Ishikawa (cell line): ENCODE results near the gene DIP2B.
A peak's percentile ranks its signal among the peaks of the same experiment; 100 is the strongest.

ENCODE experiments used
- CEBPB ChIP-seq: IDR thresholded peaks from 2 replicates; pipeline ENCODE4 v1.6.1; 2012
- CREB1 ChIP-seq: IDR thresholded peaks from 2 replicates; pipeline ENCODE4 v1.6.1; 2012; ENCODE audit warnings: low read depth
- EGR1 ChIP-seq: IDR thresholded peaks from 2 replicates; pipeline ENCODE4 v1.6.1; 2012
- EP300 ChIP-seq: IDR thresholded peaks from 2 replicates; pipeline ENCODE4 v1.6.1; 2012; ENCODE audit warnings: borderline replicate concordance
- FOXM1 ChIP-seq: IDR thresholded peaks from 2 replicates; pipeline ENCODE4 v1.6.1; 2012; ENCODE audit warnings: low read depth, borderline replicate concordance
- MAX ChIP-seq: IDR thresholded peaks from 2 replicates; pipeline ENCODE4 v1.6.1; 2012
- NFIC ChIP-seq: IDR thresholded peaks from 2 replicates; pipeline ENCODE4 v1.6.1; 2012
- RAD21 ChIP-seq: IDR thresholded peaks from 2 replicates; pipeline ENCODE4 v1.6.1; 2012; ENCODE audit warnings: low read depth
- REST ChIP-seq: IDR thresholded peaks from 2 replicates; pipeline ENCODE4 v1.6.1; 2012; ENCODE audit warnings: low read depth, mild to moderate bottlenecking
- TAF1 ChIP-seq: IDR thresholded peaks from 2 replicates; pipeline ENCODE4 v1.6.1; 2012; ENCODE audit warnings: low read depth, mild to moderate bottlenecking
- TCF12 ChIP-seq: IDR thresholded peaks from 2 replicates; pipeline ENCODE4 v1.6.1; 2012; ENCODE audit warnings: low read depth
- TEAD4 ChIP-seq: IDR thresholded peaks from 2 replicates; pipeline ENCODE4 v1.6.1; 2012
- USF1 ChIP-seq: IDR thresholded peaks from 2 replicates; pipeline ENCODE4 v1.6.1; 2012
- YY1 ChIP-seq: IDR thresholded peaks from 2 replicates; pipeline ENCODE4 v1.6.1; 2012; ENCODE audit warnings: low read depth
- ZBTB7A ChIP-seq: IDR thresholded peaks from 2 replicates; pipeline ENCODE4 v1.6.1; 2012; ENCODE audit warnings: low read depth

Gene DIP2B

GRCh38 chr12:50751948-50752721, 247.3 kb downstream of the DIP2B start:
- TF ChIP-seq YY1 (no peak), EP300 (no peak), NFIC (no peak), REST (no peak), TCF12 (no peak), MAX (no peak), RAD21 (no peak), CEBPB (no peak), EGR1 (no peak)

- TF ChIP-seq CEBPB (peak; percentile 44; the same call in 1 of the 2 replicates), TEAD4 (no peak)
Observed at GRCh38 chr12:50753232-50753769, 248.5 kb downstream of the DIP2B start.

GRCh38 chr12:50763639-50764285, 259.0 kb downstream of the DIP2B start, which contains the start of gene ATF1:
Gene ATF1, plus strand, starts transcription at chr12:50764101. Its CDS starts 16,045 bp downstream, at chr12:50780146.
- TF ChIP-seq ZBTB7A (no peak), YY1 (peak; percentile 99), EP300 (no peak; the same call in 1 of the 2 replicates), TCF12 (peak; percentile 37; the same call in 1 of the 2 replicates), CREB1 (peak; percentile 82), CEBPB (no peak), EGR1 (0 out of 2 replicates have a peak, but pooled peaks have one; percentile 5), USF1 (peak; percentile 99), FOXM1 (no peak), REST (no peak), MAX (peak; percentile 97), TEAD4 (peak; percentile 69), TAF1 (peak; percentile 92), RAD21 (no peak), NFIC (no peak)

GRCh38 chr12:50764286-50765094, 259.7 kb downstream of the DIP2B start:
- TF ChIP-seq USF1 (peak; percentile 38; the same call in 1 of the 2 replicates), TAF1 (peak; percentile 70; the same call in 1 of the 2 replicates), YY1 (peak; percentile 22; the same call in 1 of the 2 replicates), CREB1 (no peak), NFIC (0 out of 2 replicates have a peak, but pooled peaks have one; percentile 3), TEAD4 (peak; percentile 22; the same call in 1 of the 2 replicates), TCF12 (peak; percentile 36), EP300 (peak; percentile 23; the same call in 1 of the 2 replicates), EGR1 (no peak), MAX (peak; percentile 36; the same call in 1 of the 2 replicates), FOXM1 (no peak), CEBPB (no peak), ZBTB7A (0 out of 2 replicates have a peak, but pooled peaks have one; percentile 43), REST (no peak), RAD21 (peak; percentile 27)
